Aorta (tissue), 5 donors: ENCODE measurements around the gene OTUB2. TPM values are rescaled to one million over a fixed set of nuclear protein-coding genes. Genes with fewer than 3 reads are reported as not detected.

Experiments
- ATAC-seq: fragments of 200-7000 bp; cut with Tn5 transposase; one replicate; pipeline ENCODE4 v1.9.1; 2022; ENCODE audit warnings: moderate library complexity; ENCODE audit not compliant: low FRiP score
- DNase-seq, 2 donors: peaks; one replicate each; pipeline ENCODE4 v3.0.0-alpha.2; 2020
- H3K27ac ChIP-seq, 2 donors: one replicate each; pipeline ENCODE4 v1.5.1; 2013; ENCODE audit warnings: low read length in 2 of 2, mild to moderate bottlenecking in 2 of 2, moderate library complexity in 2 of 2, control low read depth in 1 of 2, inconsistent platforms in 1 of 2, low read depth in 1 of 2
- H3K27me3 ChIP-seq, 2 donors: one replicate each; pipeline ENCODE4 v1.6.1; 2013; ENCODE audit warnings: control low read depth in 1 of 2, low read length in 1 of 2, mild to moderate bottlenecking in 1 of 2, moderate library complexity in 1 of 2; ENCODE audit not compliant: insufficient read depth in 2 of 2, control insufficient read depth in 1 of 2
- H3K36me3 ChIP-seq, 2 donors: one replicate each; pipeline ENCODE4 v1.6.1; 2013; ENCODE audit warnings: control low read depth in 1 of 2, low read length in 1 of 2, mild to moderate bottlenecking in 1 of 2; ENCODE audit not compliant: insufficient read depth in 2 of 2, control insufficient read depth in 1 of 2
- H3K4me1 ChIP-seq, 2 donors: one replicate each; pipeline ENCODE4 v1.6.1; 2013; ENCODE audit warnings: low read length in 2 of 2, control low read depth in 1 of 2, mild to moderate bottlenecking in 1 of 2, moderate library complexity in 1 of 2; ENCODE audit not compliant: insufficient read depth in 2 of 2, control insufficient read depth in 1 of 2
- H3K4me3 ChIP-seq, 2 donors: one replicate each; pipeline ENCODE4 v1.5.1; 2013; ENCODE audit warnings: low read length in 2 of 2, control low read depth in 1 of 2, mild to moderate bottlenecking in 1 of 2
- H3K9me3 ChIP-seq: one replicate; pipeline ENCODE4 v1.6.1; 2013; ENCODE audit warnings: mild to moderate bottlenecking, low read length; ENCODE audit not compliant: control insufficient read depth
- WGBS, 2 donors: extraction: QIAGEN DNeasy Blood & Tissue Kit; methylation state at CpG; one replicate each; pipeline ENCODE4 v1.1.7; 2013; 5-methylcytosine and 5-hydroxymethylcytosine counted together
- intact Hi-C, 2 donors: fragments of 100-400 bp; cut with DNase I; formaldehyde crosslinking; loops; one replicate each; pipeline versions ENCODE4 v1.14.2 to v1.15.0; 2022
- polyA plus RNA-seq, 2 donors: library from polyadenylated mRNA; stranded (reverse); fragments of 200-250 nt; gene quantifications; one replicate each; pipeline ENCODE4 v1.2.3, GENCODE V29; 2013
- total RNA-seq, 2 donors: library from RNA; stranded (reverse); fragmentation: NEBNext Ultra II Directional; extraction: Animal tissue kit (Norgen Biotek cat#: 25700); gene quantifications; one replicate each; pipeline ENCODE4 v1.2.1, GENCODE V29; 2021
- donor health status: healthy with polysubstance abuse.
- donor health status: Bipolar disorder and iron deficiency.
- donor health status: DM: no; HTN: no; CAD: no.
- donor health status: DM: no; HTN: no; CAD: no.
- donor health status: DM: yes; HTN: yes; CAD: no.

The OTUB2 gene
- total and polyA plus RNA-seq, 4 donors: 0.42 to 0.60 TPM; not detected in 2

DNA sequence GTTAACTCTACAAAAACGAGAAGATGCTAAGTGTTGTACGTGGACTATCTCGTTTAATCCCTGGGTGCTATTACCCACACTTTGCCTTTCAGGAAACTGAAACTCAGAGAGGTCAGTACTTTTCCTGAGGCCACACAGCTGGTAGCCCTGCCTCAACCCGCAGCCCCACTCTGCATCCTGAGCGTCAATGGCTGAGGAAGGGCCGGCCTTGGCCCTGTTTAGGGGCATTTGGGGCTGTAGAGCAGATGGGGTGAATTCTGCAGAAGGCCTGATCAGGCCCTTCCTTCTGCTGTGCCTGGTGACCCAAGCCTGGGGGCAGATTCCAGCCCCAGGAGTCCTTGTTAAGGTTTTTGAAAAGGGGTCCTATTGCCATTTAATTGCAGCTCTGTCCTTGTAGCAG, 32.8 kb upstream of the OTUB2 start:
- H3K27ac ChIP-seq: no peak overlapping the region
- DNase-seq (no peak), ATAC-seq (no peak)
- H3K4me1 ChIP-seq: no peaks in the 10 kb centered on the region
- intact Hi-C loops: no loop called here
- H3K36me3 ChIP-seq: no peaks in the 10 kb centered on the region
- no peaks in the 10 kb centered on the region for H3K27me3 ChIP-seq
- WGBS, 2 donors: 82 to 85% methylated on average over 6 of the region's 6 CpGs
- no peak overlapping the region for H3K4me3 ChIP-seq
- no peaks in the 10 kb centered on the region for H3K9me3 ChIP-seq

DNA sequence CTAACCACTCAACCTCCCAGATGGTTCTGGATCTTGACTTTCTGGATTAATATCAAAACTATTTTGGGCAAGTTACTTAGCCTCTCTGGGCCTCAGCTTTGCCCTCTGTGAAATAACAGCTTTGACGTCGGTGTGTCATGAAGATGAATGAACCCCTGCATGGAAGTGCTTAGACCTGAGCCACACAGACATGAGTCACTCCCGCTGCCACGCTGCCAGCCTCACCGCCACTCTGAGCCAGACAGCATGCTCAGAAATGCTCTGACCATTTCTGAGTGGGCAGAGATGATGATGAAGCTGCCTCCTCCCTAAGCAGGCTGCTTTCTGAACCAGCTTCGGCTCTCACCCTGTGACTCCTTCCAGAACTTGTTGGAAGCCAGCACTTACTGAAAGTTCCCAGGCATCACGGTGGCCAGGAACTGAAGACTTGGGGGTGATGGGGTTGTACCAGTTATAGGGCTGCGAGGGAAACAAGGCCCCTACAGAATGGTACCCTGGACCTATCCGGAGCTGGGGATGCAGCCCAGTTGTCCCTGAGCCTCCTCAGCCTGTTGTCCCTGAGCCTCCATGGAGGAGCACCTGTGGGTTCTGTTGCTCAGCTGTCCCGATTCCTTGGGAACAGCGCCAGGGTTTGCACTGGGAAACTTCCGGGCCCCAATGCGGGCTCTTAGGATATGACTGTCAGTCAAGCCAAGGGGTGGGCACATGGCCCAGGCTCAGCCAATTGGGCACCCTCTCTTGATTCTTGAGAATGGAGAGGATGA, 31.0 kb upstream of the OTUB2 start:
- H3K4me3 ChIP-seq: no peak overlapping the region
- intact Hi-C loops: loop anchor here (5.0 kb wide), 1 partner anchor 38 kb away; no protein-coding TSS in a partner anchor
- DNase-seq: peak; percentile 89 to 92

DNA sequence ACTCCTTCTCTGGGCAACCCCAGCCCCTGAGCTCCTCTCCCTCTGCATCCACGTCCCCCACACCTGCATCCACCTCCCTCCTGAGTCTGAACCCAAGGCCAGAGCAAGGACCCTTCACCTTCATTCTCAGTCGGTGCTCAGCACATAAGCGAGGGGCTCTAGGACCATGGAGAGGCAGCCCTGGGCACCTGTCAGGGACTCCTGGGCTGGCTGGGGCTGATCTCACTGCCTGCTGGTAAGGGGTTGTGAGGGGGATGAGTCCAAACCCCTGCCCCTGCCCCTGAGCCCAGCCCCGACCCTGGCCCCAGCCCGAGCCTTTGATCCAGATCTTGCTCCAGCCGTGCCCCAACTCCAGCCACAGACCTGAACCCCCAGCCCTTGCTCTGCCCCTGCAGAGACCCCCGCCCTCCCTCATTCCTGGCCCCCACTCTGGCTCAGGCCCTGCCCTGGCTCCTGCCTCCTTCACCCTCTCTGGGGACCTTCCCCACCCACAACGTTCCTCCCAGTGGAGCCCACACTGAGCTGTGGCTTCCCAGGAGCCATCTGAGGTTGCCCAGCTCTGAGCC, 29.9 kb upstream of the OTUB2 start:
- no peaks in the 10 kb centered on the region for H3K27me3 ChIP-seq
- ATAC-seq (no peak), DNase-seq (no peak)
- intact Hi-C loops: loop anchor here (5.0 kb wide), 1 partner anchor 39 kb away; no protein-coding TSS in a partner anchor
- no peaks in the 10 kb centered on the region for H3K36me3 ChIP-seq
- no peaks in the 10 kb centered on the region for H3K4me1 ChIP-seq
- H3K4me3 ChIP-seq: no peak overlapping the region
- 57 to 61% methylated on average over 7 to 8 of the region's 8 CpGs for WGBS, 2 donors
- no peaks in the 10 kb centered on the region for H3K9me3 ChIP-seq
- peak overlapping the region in 1 of 2 donors; percentile 90 for H3K27ac ChIP-seq

More for the DNA sequence above, 31.0 kb upstream of the OTUB2 start:
- H3K36me3 ChIP-seq: no peaks in the 10 kb centered on the region
- peak overlapping the region; percentile 90 to 93 for H3K27ac ChIP-seq
- H3K27me3 ChIP-seq: no peaks in the 10 kb centered on the region
- no peaks in the 10 kb centered on the region for H3K9me3 ChIP-seq
- ATAC-seq: peak; percentile 69
- H3K4me1 ChIP-seq: no peaks in the 10 kb centered on the region
- 1 to 8% methylated on average over 13 of the region's 13 CpGs for WGBS, 2 donors

DNA sequence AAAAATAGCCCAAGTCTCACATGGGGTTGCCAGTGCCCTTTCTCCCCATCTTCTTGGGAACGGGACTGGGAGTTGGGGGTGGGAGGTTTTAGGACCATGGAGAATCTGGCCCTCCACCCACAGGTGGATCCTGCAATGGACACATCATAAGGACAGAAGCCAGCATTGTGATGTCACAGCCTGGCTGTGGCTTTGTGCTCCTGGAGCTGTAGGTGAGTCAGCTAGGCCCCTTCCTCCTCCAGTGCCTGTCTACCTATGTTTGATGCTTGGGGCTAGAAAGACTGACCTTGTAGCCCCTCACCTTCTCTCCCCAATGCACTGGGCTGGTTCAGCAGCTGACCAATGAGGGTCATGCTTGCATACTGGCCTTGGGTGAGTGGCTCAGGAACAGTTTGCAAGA, 29.1 kb upstream of the OTUB2 start, which contains the start of gene CCDC197:
CCDC197 (plus strand) TSS at position 220 of the 400 bp plus-strand sequence. CDS start 831 bp downstream, outside the sequence.
- intact Hi-C loops: loop anchor here (5.0 kb wide), 1 partner anchor 40 kb away; no protein-coding TSS in a partner anchor
- WGBS, 2 donors: 0 to 13% methylated on average over 1 of the region's 1 CpG

DNA sequence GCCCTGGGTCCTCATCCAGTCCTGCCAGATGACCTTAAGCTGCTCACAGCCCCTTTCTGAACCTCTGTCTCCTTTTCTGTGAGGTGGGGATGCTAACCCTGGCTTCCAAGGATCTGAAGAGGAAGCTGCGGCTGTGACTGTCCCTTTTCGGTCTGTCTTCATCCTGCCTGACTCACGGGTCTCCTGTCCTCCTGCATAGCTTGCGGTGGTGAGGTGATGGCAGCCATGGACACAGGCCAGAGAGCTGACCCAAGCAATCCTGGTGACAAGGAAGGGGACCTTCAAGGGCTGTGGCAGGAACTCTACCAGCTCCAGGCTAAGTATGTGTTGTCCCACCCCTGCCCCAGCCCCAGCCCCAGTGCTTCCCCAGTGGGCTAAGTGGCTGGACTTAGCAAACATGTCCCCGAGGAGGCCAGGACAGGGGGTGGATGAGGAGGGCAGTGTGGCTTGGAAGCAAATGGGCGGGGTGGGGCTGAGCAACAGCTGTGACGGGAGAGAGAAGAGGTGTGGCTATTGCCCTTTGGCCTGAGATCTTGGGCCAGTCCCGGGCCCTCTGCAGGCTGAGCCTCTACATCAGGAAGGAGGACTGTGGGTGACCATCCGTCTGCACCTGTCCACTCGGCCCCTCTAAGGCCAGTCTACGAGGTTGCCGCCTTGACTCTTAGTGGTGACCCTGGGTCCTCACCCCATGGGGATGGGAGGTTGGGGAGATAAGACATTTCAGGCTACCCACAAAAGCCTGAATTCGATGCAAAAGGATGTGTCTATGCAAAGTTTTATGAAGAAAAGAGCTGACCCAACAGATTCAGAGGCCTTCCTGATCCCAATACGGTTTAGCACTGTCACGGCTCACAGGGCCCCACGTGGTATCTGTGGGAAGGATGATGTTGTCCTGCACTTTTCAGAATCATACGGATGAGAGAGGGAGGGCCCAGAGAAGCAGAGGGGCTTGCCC, 27.9 kb upstream of the OTUB2 start:
- Histone ChIP-seq H3K9me3 (no peaks in the 10 kb centered on the region), H3K36me3 (no peaks in the 10 kb centered on the region), H3K27ac (no peak overlapping the region), H3K4me3 (no peak overlapping the region), H3K4me1 (no peaks in the 10 kb centered on the region), H3K27me3 (no peaks in the 10 kb centered on the region)
- ATAC-seq (no peak), DNase-seq (no peak)
- 93 to 94% methylated on average over 17 of the region's 17 CpGs for WGBS, 2 donors
- intact Hi-C loops: loop anchor here (5.0 kb wide), 1 partner anchor 41 kb away; no protein-coding TSS in a partner anchor

More for the DNA sequence above, 29.1 kb upstream of the OTUB2 start, which contains the start of gene CCDC197:
- Histone ChIP-seq H3K9me3 (no peaks in the 10 kb centered on the region), H3K4me3 (no peak within 1 kb of the TSS), H3K27ac (peak within 1 kb of the TSS in 1 of 2 donors; percentile 90), H3K36me3 (no peaks in the 10 kb centered on the region), H3K4me1 (no peaks in the 10 kb centered on the region), H3K27me3 (no peaks in the 10 kb centered on the region)
- DNase-seq: no peak
- ATAC-seq: no peak

DNA sequence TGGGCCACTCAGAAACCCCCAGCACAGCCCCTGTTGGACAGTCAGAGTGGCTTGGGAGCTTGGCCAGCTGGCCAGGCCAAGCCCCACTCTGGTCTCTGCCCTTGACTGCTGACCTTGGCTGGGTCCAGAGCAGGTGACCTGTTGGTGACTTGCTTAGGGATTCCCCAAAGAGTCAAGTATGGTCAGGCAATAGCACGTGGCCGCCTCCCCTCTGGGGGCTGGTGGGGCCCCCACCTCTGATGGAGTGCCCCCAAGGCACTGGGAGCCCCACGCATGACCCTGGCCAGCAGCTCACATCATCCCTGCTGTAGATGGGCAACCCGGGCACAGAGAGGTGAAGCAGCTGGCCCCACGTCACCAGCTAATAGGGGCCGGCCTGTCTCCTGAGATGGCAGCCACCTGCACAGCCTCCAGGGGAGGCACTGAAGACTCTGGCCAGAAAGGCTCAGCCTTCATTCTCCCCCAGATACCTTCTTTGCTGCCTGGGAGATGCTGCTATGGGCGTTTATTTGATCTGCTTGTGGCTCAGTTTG, 27.2 kb upstream of the OTUB2 start:
- H3K27me3 ChIP-seq: no peaks in the 10 kb centered on the region
- no peak overlapping the region for H3K27ac ChIP-seq
- no peaks in the 10 kb centered on the region for H3K4me1 ChIP-seq
- intact Hi-C loops: loop anchor here (5.0 kb wide), 1 partner anchor 42 kb away; no protein-coding TSS in a partner anchor
- no peak overlapping the region for H3K4me3 ChIP-seq
- WGBS, 2 donors: 87 to 95% methylated on average over 7 of the region's 7 CpGs
- DNase-seq (no peak), ATAC-seq (no peak)
- no peaks in the 10 kb centered on the region for H3K9me3 ChIP-seq
- H3K36me3 ChIP-seq: no peaks in the 10 kb centered on the region

DNA sequence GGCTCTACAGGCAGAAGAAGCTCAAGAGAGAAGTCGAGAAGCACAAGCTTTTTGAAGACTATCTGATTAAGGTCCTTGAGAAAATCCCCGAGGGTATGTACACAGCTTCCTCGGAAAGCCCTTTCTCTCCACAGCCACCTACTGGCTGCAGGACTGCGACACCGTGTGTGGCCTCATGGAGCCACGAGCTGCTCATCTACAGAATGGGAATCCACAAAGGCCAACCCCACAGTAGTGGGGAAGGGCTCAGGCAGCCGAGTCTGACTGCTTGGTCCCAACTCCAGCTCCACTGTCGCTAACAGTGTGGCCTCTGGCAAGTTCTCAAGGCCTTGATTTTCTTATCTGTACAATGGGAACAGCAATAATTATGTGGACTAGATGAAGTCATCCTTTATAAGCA, 26.6 kb upstream of the OTUB2 start:
- Histone ChIP-seq H3K36me3 (no peaks in the 10 kb centered on the region), H3K9me3 (no peaks in the 10 kb centered on the region), H3K4me3 (no peak overlapping the region), H3K27ac (no peak overlapping the region), H3K4me1 (no peaks in the 10 kb centered on the region), H3K27me3 (no peaks in the 10 kb centered on the region)
- WGBS, 2 donors: 78 to 85% methylated on average over 8 of the region's 8 CpGs
- no peak for ATAC-seq
- intact Hi-C loops: loop anchor here (5.0 kb wide), 1 partner anchor 42 kb away; no protein-coding TSS in a partner anchor
- no peak for DNase-seq

DNA sequence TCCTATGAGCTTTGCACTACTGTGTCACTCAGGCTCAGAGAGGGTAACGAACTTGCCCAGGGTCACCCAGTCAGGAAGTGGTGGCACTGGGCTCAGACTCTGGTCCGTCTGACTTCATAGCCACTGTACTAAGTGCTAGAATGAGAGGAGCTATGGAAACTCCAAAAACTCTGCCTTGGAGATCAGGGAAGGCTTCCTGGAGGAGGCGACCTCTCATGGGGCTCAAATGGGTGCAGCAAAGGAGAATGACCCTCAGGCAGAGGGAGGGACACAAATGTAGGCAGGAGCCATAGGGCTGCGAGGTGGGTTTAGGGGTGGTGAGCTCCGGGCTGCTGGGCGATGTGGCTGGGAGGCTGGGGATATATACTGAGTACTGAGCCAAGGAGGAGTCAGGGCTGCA, 25.9 kb upstream of the OTUB2 start:
- Histone ChIP-seq H3K9me3 (no peaks in the 10 kb centered on the region), H3K4me1 (no peaks in the 10 kb centered on the region), H3K27me3 (no peaks in the 10 kb centered on the region), H3K4me3 (no peak overlapping the region), H3K27ac (no peak overlapping the region), H3K36me3 (no peaks in the 10 kb centered on the region)
- ATAC-seq (no peak), DNase-seq (no peak)
- WGBS, 2 donors: 87 to 91% methylated on average over 6 of the region's 6 CpGs
- intact Hi-C loops: no loop called here
